Liver (tissue), 9 donors: ENCODE results near the gene SNAPC1. TPM values are rescaled to one million over a fixed set of nuclear protein-coding genes. Genes with fewer than 3 reads are reported as not detected.

Source experiments
- DNase-seq: peaks from one replicate; pipeline ENCODE4 v3.0.0-alpha.2; 2017; ENCODE audit warnings: low spot score
- H3K27ac ChIP-seq, 2 donors: one replicate each; pipeline ENCODE4 v1.7.0; 2013; ENCODE audit warnings: inconsistent platforms in 2 of 2, low read length in 2 of 2, control low read depth in 1 of 2, low read depth in 1 of 2, mild to moderate bottlenecking in 1 of 2
- H3K27me3 ChIP-seq, 4 donors: one replicate each; pipeline versions ENCODE4 v1.6.1 to v1.7.0; 2013; ENCODE audit warnings: low read length in 3 of 4, inconsistent platforms in 1 of 4, mild to moderate bottlenecking in 1 of 4, moderate library complexity in 1 of 4; ENCODE audit not compliant: control insufficient read depth in 4 of 4, insufficient read depth in 4 of 4
- H3K36me3 ChIP-seq, 4 donors: one replicate each; pipeline versions ENCODE4 v1.6.1 to v1.7.0; 2013; ENCODE audit warnings: low read length in 3 of 4, mild to moderate bottlenecking in 3 of 4, low read depth in 1 of 4, moderate library complexity in 1 of 4; ENCODE audit not compliant: control insufficient read depth in 4 of 4, insufficient read depth in 3 of 4
- H3K4me1 ChIP-seq, 4 donors: one replicate each; pipeline versions ENCODE4 v1.6.1 to v1.7.0; 2013; ENCODE audit warnings: low read length in 3 of 4, mild to moderate bottlenecking in 3 of 4, moderate library complexity in 1 of 4; ENCODE audit not compliant: control insufficient read depth in 4 of 4, insufficient read depth in 4 of 4
- H3K4me3 ChIP-seq, 3 donors: one replicate each; pipeline versions ENCODE4 v1.6.1 to v1.7.0; 2013; ENCODE audit warnings: low read length in 3 of 3, control low read depth in 1 of 3, low read depth in 1 of 3, mild to moderate bottlenecking in 1 of 3
- H3K9ac ChIP-seq, 2 donors: one replicate each; pipeline ENCODE4 v1.7.0; 2013; ENCODE audit warnings: low read length in 2 of 2, mild to moderate bottlenecking in 2 of 2, moderate library complexity in 2 of 2, control low read depth in 1 of 2, low read depth in 1 of 2
- H3K9me3 ChIP-seq, 4 donors: one replicate each; pipeline versions ENCODE4 v1.6.1 to v1.7.0; 2013; ENCODE audit warnings: low read length in 3 of 4; ENCODE audit not compliant: control insufficient read depth in 4 of 4
- CTCF ChIP-seq: fragments of 150-350 bp; IDR thresholded peaks from 2 replicates; pipeline ENCODE4 v1.5.1; 2017; ENCODE audit warnings: improper control_type of control experiment, low read depth, low read length; ENCODE audit not compliant: missing input control
- EGR1 ChIP-seq, 2 donors: IDR thresholded peaks; 2 replicates each; pipeline ENCODE4 v1.6.1; 2016 to 2018; ENCODE audit warnings: antibody characterized with exemption in 2 of 2, low read depth in 2 of 2
- FOXA1 ChIP-seq: IDR thresholded peaks from 2 replicates; pipeline ENCODE4 v1.6.1; 2016; ENCODE audit warnings: antibody characterized with exemption
- FOXA2 ChIP-seq: IDR thresholded peaks from 2 replicates; pipeline ENCODE4 v1.6.1; 2016; ENCODE audit warnings: antibody characterized with exemption
- GABPA ChIP-seq, 2 donors: IDR thresholded peaks in 1 of 2; conservative IDR thresholded peaks in 1 of 2; 2 replicates each; pipeline ENCODE4 v1.6.1; 2016; ENCODE audit warnings: antibody characterized with exemption in 2 of 2, mild to moderate bottlenecking in 1 of 2, moderate library complexity in 1 of 2
- HNF4A ChIP-seq, 2 donors: conservative IDR thresholded peaks; 2 replicates each; pipeline ENCODE4 v1.6.1; 2016; ENCODE audit warnings: antibody characterized with exemption in 2 of 2, mild to moderate bottlenecking in 2 of 2
- HNF4G ChIP-seq: IDR thresholded peaks from 2 replicates; pipeline ENCODE4 v1.6.1; 2016; ENCODE audit warnings: antibody characterized with exemption
- JUND ChIP-seq, 2 donors: IDR thresholded peaks; 2 replicates each; pipeline ENCODE4 v1.6.1; 2016; ENCODE audit warnings: antibody characterized with exemption in 2 of 2
- NR2F2 ChIP-seq: IDR thresholded peaks from 2 replicates; pipeline ENCODE4 v1.6.1; 2016; ENCODE audit warnings: antibody characterized with exemption
- RAD21 ChIP-seq, 2 donors: IDR thresholded peaks; 2 replicates each; pipeline ENCODE4 v1.6.1; 2016; ENCODE audit warnings: antibody characterized with exemption in 2 of 2, mild to moderate bottlenecking in 2 of 2
- RXRA ChIP-seq, 2 donors: IDR thresholded peaks; 2 replicates each; pipeline ENCODE4 v1.6.1; 2017 to 2018; ENCODE audit warnings: antibody characterized with exemption in 2 of 2, mild to moderate bottlenecking in 1 of 2
- SP1 ChIP-seq: IDR thresholded peaks from 2 replicates; pipeline ENCODE4 v1.6.1; 2018; ENCODE audit warnings: antibody characterized with exemption, mild to moderate bottlenecking
- TAF1 ChIP-seq: conservative IDR thresholded peaks from 2 replicates; pipeline ENCODE4 v1.6.1; 2016; ENCODE audit warnings: antibody characterized with exemption, mild to moderate bottlenecking
- YY1 ChIP-seq: IDR thresholded peaks from 2 replicates; pipeline ENCODE4 v1.6.1; 2016; ENCODE audit warnings: antibody characterized with exemption, mild to moderate bottlenecking
- ZBTB33 ChIP-seq: IDR thresholded peaks from 2 replicates; pipeline ENCODE4 v1.6.1; 2016; ENCODE audit warnings: antibody characterized with exemption
- polyA plus RNA-seq, 2 donors: library from polyadenylated mRNA; stranded (reverse) in 1 of 2; unstranded in 1 of 2; fragments of 200-250 nt in 1 of 2; fragments of >200 nt in 1 of 2; fragmentation: Nextera tagmentation in 1 of 2; extraction: Ambion mirVana in 1 of 2; gene quantifications; one replicate each; pipeline versions ENCODE4 v1.2.1 to v1.2.3, GENCODE V29; 2013 to 2015
- total RNA-seq, 2 donors: library from RNA; depleted of rRNA; stranded (reverse); fragments of >200 nt; gene quantifications; one replicate each; pipeline ENCODE4 v1.2.3, GENCODE V29; 2014
- TF ChIP-seq, protein P1 (sequence below): IDR thresholded peaks from 2 replicates; pipeline ENCODE4 v1.6.1; 2016; ENCODE audit warnings: antibody characterized with exemption, mild to moderate bottlenecking
- TF ChIP-seq, protein P2 (sequence below): IDR thresholded peaks from 2 replicates; pipeline ENCODE4 v1.6.1; 2016; ENCODE audit warnings: antibody characterized with exemption
- TF ChIP-seq, protein P3 (sequence below): IDR thresholded peaks from 2 replicates; pipeline ENCODE4 v1.6.1; 2016; ENCODE audit warnings: antibody characterized with exemption
- donor health status: healthy.
- donor health status: healthy.
- donor health status: healthy.
- donor health status: healthy.
- donor health status: healthy.

The SNAPC1 gene
- total and polyA plus RNA-seq, 4 donors = 1.2 to 2.3 (median 1.7) TPM

DNA sequence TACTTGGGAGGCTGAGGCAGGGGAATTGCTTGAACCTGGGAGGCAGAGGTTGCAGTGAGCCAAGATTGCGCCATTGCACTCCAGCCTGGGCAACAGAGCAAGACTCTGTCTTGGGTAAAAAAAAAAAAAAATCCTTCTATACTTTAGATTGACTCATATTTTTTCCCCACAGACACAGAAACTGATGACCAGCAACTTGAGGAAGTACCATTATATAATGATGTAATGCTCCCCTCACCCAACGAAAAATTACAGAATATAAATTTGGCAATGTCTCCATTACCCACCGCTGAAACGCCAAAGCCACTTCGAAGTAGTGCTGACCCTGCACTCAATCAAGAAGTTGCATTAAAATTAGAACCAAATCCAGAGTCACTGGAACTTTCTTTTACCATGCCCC lies 24.3 kb upstream of the SNAPC1 start (continued):
- TF ChIP-seq, protein P1, sequence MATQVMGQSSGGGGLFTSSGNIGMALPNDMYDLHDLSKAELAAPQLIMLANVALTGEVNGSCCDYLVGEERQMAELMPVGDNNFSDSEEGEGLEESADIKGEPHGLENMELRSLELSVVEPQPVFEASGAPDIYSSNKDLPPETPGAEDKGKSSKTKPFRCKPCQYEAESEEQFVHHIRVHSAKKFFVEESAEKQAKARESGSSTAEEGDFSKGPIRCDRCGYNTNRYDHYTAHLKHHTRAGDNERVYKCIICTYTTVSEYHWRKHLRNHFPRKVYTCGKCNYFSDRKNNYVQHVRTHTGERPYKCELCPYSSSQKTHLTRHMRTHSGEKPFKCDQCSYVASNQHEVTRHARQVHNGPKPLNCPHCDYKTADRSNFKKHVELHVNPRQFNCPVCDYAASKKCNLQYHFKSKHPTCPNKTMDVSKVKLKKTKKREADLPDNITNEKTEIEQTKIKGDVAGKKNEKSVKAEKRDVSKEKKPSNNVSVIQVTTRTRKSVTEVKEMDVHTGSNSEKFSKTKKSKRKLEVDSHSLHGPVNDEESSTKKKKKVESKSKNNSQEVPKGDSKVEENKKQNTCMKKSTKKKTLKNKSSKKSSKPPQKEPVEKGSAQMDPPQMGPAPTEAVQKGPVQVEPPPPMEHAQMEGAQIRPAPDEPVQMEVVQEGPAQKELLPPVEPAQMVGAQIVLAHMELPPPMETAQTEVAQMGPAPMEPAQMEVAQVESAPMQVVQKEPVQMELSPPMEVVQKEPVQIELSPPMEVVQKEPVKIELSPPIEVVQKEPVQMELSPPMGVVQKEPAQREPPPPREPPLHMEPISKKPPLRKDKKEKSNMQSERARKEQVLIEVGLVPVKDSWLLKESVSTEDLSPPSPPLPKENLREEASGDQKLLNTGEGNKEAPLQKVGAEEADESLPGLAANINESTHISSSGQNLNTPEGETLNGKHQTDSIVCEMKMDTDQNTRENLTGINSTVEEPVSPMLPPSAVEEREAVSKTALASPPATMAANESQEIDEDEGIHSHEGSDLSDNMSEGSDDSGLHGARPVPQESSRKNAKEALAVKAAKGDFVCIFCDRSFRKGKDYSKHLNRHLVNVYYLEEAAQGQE = no peak

- TF ChIP-seq SP1 = no peak
- no peak for TF ChIP-seq RAD21 (IDR thresholded peaks at IDR 0.05)
- TF ChIP-seq TAF1 = no peak
- TF ChIP-seq, protein P1 = no peak
- TF ChIP-seq EGR1 (IDR thresholded peaks at IDR 0.05; ENCODE audit: low read depth in 2 of 2) = no peak
- TF ChIP-seq HNF4A (conservative IDR thresholded peaks at IDR 0.05) = no peak
- no peak for TF ChIP-seq FOXA1
- no peak for TF ChIP-seq NR2F2
- TF ChIP-seq, protein P2, sequence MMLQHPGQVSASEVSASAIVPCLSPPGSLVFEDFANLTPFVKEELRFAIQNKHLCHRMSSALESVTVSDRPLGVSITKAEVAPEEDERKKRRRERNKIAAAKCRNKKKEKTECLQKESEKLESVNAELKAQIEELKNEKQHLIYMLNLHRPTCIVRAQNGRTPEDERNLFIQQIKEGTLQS = no peak
- no peak for TF ChIP-seq JUND (IDR thresholded peaks at IDR 0.05)
- TF ChIP-seq, protein P3, sequence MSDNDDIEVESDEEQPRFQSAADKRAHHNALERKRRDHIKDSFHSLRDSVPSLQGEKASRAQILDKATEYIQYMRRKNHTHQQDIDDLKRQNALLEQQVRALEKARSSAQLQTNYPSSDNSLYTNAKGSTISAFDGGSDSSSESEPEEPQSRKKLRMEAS = no peak
- no peak for TF ChIP-seq HNF4G
- TF ChIP-seq YY1 = no peak
- TF ChIP-seq FOXA2 = no peak
- no peak for TF ChIP-seq GABPA (IDR thresholded peaks at IDR 0.05 in 1 of 2, conservative IDR thresholded peaks at IDR 0.05 in 1 of 2)
- no peak for TF ChIP-seq RXRA (IDR thresholded peaks at IDR 0.05)
- no peak for TF ChIP-seq ZBTB33
- TF ChIP-seq CTCF = no peak
- no peak for DNase-seq
- H3K36me3 ChIP-seq = peaks cover 6 to 71% (median 58%) of the 10 kb centered on the region in 4 donors
- H3K27ac ChIP-seq = no peak overlapping the region
- no peak overlapping the region for H3K9ac ChIP-seq
- H3K4me1 ChIP-seq = peaks cover 0 to 2% (median 0%) of the 10 kb centered on the region in 4 donors
- no peaks in the 10 kb centered on the region for H3K27me3 ChIP-seq
- no peak overlapping the region for H3K4me3 ChIP-seq
- no peaks in the 10 kb centered on the region for H3K9me3 ChIP-seq
Observed at GRCh38 chr14:61739133-61739532, 23.1 kb upstream of the SNAPC1 start.
